HCT116 (cell line): ENCODE results near the gene RBMX. TPM values are rescaled to one million over a fixed set of nuclear protein-coding genes. Genes with fewer than 3 reads are reported as not detected.
"Not testable (repeated sequence)": the region's sequence is repeated elsewhere in the genome, so short reads cannot be mapped to it uniquely, and the experiment has no call there.

Experiments used
- ATAC-seq: fragments of 200-7000 bp; cut with Tn5 transposase; 2 replicates; pipeline ENCODE4 v1.9.1; 2020; ENCODE audit warnings: mild to moderate bottlenecking, moderate library complexity
- BruUV-seq: library from RNA; stranded (reverse); fragments of 400-500 nt; replicated peaks from 2 replicates; lab custom pipeline; 2021; lab: Mats Ljungman, UMichigan
- CTCF ChIA-PET: fragments of 300-600 bp; sonication (Branson Sonifier 250); formaldehyde crosslinking; loops from one replicate; lab custom pipeline; 2021; ENCODE audit warnings: antibody characterized with exemption; lab: Charles Lee
- POLR2A ChIA-PET: fragments of 300-600, 350-600 bp; sonication (Branson Sonifier 250); formaldehyde crosslinking; loops from one replicate; lab custom pipeline; 2021; ENCODE audit warnings: antibody characterized with exemption; lab: Charles Lee
- RAD21 ChIA-PET, 2 experiments: fragments of 300-600 bp; sonication (Branson Sonifier 250); formaldehyde crosslinking; loops; one replicate each; lab custom pipeline; 2023; ENCODE audit warnings: low total read pairs in 2 of 2; ENCODE audit not compliant: uncharacterized antibody in 2 of 2, unreplicated experiment in 2 of 2, low non-redundant PET in 1 of 2; lab: Charles Lee
- DNase-seq: peaks from one replicate; pipeline ENCODE4 v3.0.0-alpha.2; 2010; ENCODE audit warnings: low read depth, low spot score
- H2AFZ ChIP-seq: fragments of 200-600 bp; shearing (Covaris generic), sonication (generic); 2 replicates; pipeline ENCODE4 v1.6.1; 2017; ENCODE audit warnings: low read depth, mixed run types, mixed read lengths, antibody characterized with exemption, low read length; ENCODE audit not compliant: poor library complexity, severe bottlenecking
- H3K27ac ChIP-seq: 2 replicates; pipeline ENCODE4 v1.5.1; 2012; ENCODE audit warnings: low read depth, low read length
- H3K27me3 ChIP-seq: fragments of 200-600 bp; sonication (generic); 2 replicates; pipeline ENCODE4 v1.6.1; 2016; ENCODE audit warnings: mixed run types, low read length, mixed read lengths; ENCODE audit not compliant: insufficient read depth
- H3K36me3 ChIP-seq, 2 experiments: fragments of 200-500 bp in 1 of 2; fragments of 200-600 bp in 1 of 2; sonication (Bioruptor generic) in 1 of 2; sonication (generic) in 1 of 2; 2 replicates each; pipeline versions ENCODE4 v1.5.1 to v1.6.1; 2014 to 2016; ENCODE audit warnings: low read length in 2 of 2, inconsistent platforms in 1 of 2, mixed read lengths in 1 of 2, mixed run types in 1 of 2; ENCODE audit not compliant: insufficient read depth in 2 of 2, control insufficient read depth in 1 of 2
- H3K4me1 ChIP-seq, 2 experiments: fragments of 200-600 bp in 1 of 2; sonication (generic) in 1 of 2; 2 replicates each; pipeline versions ENCODE4 v1.5.1 to v1.6.1; 2012 to 2017; ENCODE audit warnings: low read length in 2 of 2, inconsistent platforms in 1 of 2, mild to moderate bottlenecking in 1 of 2, mixed read lengths in 1 of 2, mixed run types in 1 of 2, moderate library complexity in 1 of 2; ENCODE audit not compliant: insufficient read depth in 2 of 2, control insufficient read depth in 1 of 2
- H3K4me2 ChIP-seq: fragments of 200-600 bp; sonication (generic); 2 replicates; pipeline ENCODE4 v1.6.1; 2017; ENCODE audit warnings: mixed run types, low read length, mixed read lengths
- H3K4me3 ChIP-seq, 2 experiments: fragments of 200-600 bp in 1 of 2; sonication (generic) in 1 of 2; replicated peaks in 1 of 2; 2 replicates each; pipeline ENCODE4 v1.5.1; 2011 to 2016; ENCODE audit warnings: low read length in 2 of 2, control low read depth in 1 of 2, low read depth in 1 of 2, mild to moderate bottlenecking in 1 of 2, mixed read lengths in 1 of 2, mixed run types in 1 of 2
- H3K79me2 ChIP-seq: fragments of 200-600 bp; sonication (generic); 2 replicates; pipeline ENCODE4 v1.6.1; 2017; ENCODE audit warnings: mild to moderate bottlenecking, mixed run types, low read length, moderate library complexity, mixed read lengths; ENCODE audit not compliant: insufficient read depth
- H3K9ac ChIP-seq: fragments of 200-600 bp; sonication (generic); 2 replicates; pipeline ENCODE4 v1.6.1; 2016; ENCODE audit warnings: low read length, mixed read lengths
- H3K9me2 ChIP-seq: fragments of 200-600 bp; sonication (generic), shearing (Covaris generic); 2 replicates; pipeline ENCODE4 v1.6.1; 2017; ENCODE audit warnings: mixed run types, mild to moderate bottlenecking, moderate library complexity; ENCODE audit not compliant: insufficient read depth
- H3K9me3 ChIP-seq, 2 experiments: fragments of 200-500 bp in 1 of 2; fragments of 200-600 bp in 1 of 2; sonication (Bioruptor generic) in 1 of 2; sonication (generic) in 1 of 2; 2 replicates each; pipeline ENCODE4 v1.6.1; 2014 to 2017; ENCODE audit warnings: low read length in 2 of 2, mixed read lengths in 2 of 2, inconsistent platforms in 1 of 2, low read depth in 1 of 2, mild to moderate bottlenecking in 1 of 2, mixed run types in 1 of 2, moderate library complexity in 1 of 2; ENCODE audit not compliant: control insufficient read depth in 1 of 2, insufficient read depth in 1 of 2
- H4K20me1 ChIP-seq: fragments of 200-600 bp; sonication (generic), shearing (Covaris generic); 2 replicates; pipeline ENCODE4 v1.6.1; 2017; ENCODE audit warnings: mixed run types, mild to moderate bottlenecking, moderate library complexity; ENCODE audit not compliant: insufficient read depth
- CTCF ChIP-seq, 3 experiments: fragments of 200-600 bp in 1 of 3; sonication (generic) in 1 of 3; IDR thresholded peaks in 2 of 3; conservative IDR thresholded peaks in 1 of 3; 2 replicates each; pipeline ENCODE4 v1.5.1; 2012 to 2017; ENCODE audit warnings: low read depth in 2 of 3, low read length in 2 of 3, antibody characterized with exemption in 1 of 3, borderline replicate concordance in 1 of 3, control low read depth in 1 of 3, mild to moderate bottlenecking in 1 of 3, mixed read lengths in 1 of 3, mixed run types in 1 of 3, moderate library complexity in 1 of 3; ENCODE audit not compliant: insufficient read depth in 1 of 3
- JUND ChIP-seq: IDR thresholded peaks from 2 replicates; pipeline ENCODE4 v1.6.1; 2012
- RAD21 ChIP-seq: IDR thresholded peaks from 2 replicates; pipeline ENCODE4 v1.6.1; 2012; ENCODE audit warnings: low read depth, mild to moderate bottlenecking
- SIN3A ChIP-seq: IDR thresholded peaks from 2 replicates; pipeline ENCODE4 v1.6.1; 2012; ENCODE audit warnings: low read depth
- SRF ChIP-seq: IDR thresholded peaks from 2 replicates; pipeline ENCODE4 v1.6.1; 2012; ENCODE audit warnings: low read depth
- YY1 ChIP-seq: IDR thresholded peaks from 2 replicates; pipeline ENCODE4 v1.6.1; 2011; ENCODE audit warnings: low read length, low read depth, moderate library complexity, mild to moderate bottlenecking; ENCODE audit not compliant: insufficient replicate concordance; ENCODE audit errors: extremely low read depth
- ZBTB33 ChIP-seq: IDR thresholded peaks from 2 replicates; pipeline ENCODE4 v1.6.1; 2011; ENCODE audit warnings: mild to moderate bottlenecking, low read length, moderate library complexity; ENCODE audit not compliant: insufficient replicate concordance; ENCODE audit errors: extremely low read depth
- ZFX ChIP-seq: fragments of 450-650 bp; IDR thresholded peaks from 2 replicates; pipeline ENCODE4 v1.6.1; 2017
- ZNF274 ChIP-seq: fragments of 200-500 bp; sonication (Bioruptor generic); IDR thresholded peaks from 2 replicates; pipeline ENCODE4 v1.6.1; 2014; ENCODE audit warnings: mild to moderate bottlenecking, low read depth, low read length, inconsistent platforms
- intact Hi-C: fragments of 100-400 bp; cut with micrococcal nuclease; formaldehyde crosslinking; loops from 2 replicates; pipeline ENCODE4 v1.10.0; 2022
- total RNA-seq: library from RNA; stranded (reverse); gene quantifications from one replicate; pipeline ENCODE4 v1.2.1, GENCODE V29; 2021; ENCODE audit not compliant: unreplicated experiment

The RBMX gene
- total RNA-seq, 1 experiment from 2014 or later: 267 TPM

DNA sequence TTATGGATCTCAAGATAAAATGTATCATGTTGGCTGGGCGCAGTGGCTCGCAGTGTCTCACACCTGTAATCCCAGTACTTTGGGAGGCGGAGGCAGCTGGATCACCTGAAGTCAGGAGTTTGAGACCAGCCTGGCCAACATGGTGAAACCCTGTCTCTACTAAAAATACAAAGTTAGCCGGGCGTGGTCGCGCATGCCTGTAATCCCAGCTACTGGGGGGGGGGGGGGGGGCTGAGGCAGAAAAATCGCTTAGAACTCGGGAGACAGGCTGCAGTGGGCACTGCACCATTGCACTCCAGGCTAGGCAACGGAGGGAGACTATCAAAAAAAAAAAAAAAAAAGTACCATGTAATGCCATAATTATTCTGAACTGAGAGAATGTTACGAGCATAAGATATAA lies 2.1 kb downstream of the RBMX start:
- Histone ChIP-seq H3K27me3 (no peaks in the 10 kb centered on the region), H3K4me3 (peak overlapping the region in 1 of 2 experiments; percentile 77; a peak in 1 of 4 replicates), H4K20me1 (peaks cover 7% of the 10 kb centered on the region; the same call in 1 of the 2 replicates), H3K9me2 (no peaks in the 10 kb centered on the region), H3K4me2 (peak overlapping the region; percentile 78), H3K9me3 (no peaks in the 10 kb centered on the region), H3K9ac (no peak overlapping the region), H3K79me2 (peaks cover 63% of the 10 kb centered on the region), H3K4me1 (peaks cover 0 to 10% of the 10 kb centered on the region in 2 experiments; a peak in 1 of 4 replicates), H3K36me3 (peaks cover 25 to 47% of the 10 kb centered on the region in 2 experiments), H3K27ac (no peak overlapping the region), H2AFZ (no peak overlapping the region)
- TF ChIP-seq SRF: no peak
- TF ChIP-seq RAD21: no peak
- TF ChIP-seq ZBTB33: no peak
- no peak for TF ChIP-seq CTCF (IDR thresholded peaks at IDR 0.05 in 2 of 3, conservative IDR thresholded peaks at IDR 0.05 in 1 of 3; ENCODE audit: borderline replicate concordance in 1 of 3, insufficient read depth in 1 of 3, low read depth in 2 of 3, low read length in 2 of 3)
- TF ChIP-seq SIN3A: no peak
- TF ChIP-seq ZFX: no peak
- no peak for TF ChIP-seq ZNF274
- no peak for TF ChIP-seq JUND
- no peak for TF ChIP-seq YY1
- intact Hi-C loops: no loop called here
- ChIA-PET RAD21 (no interaction called here), CTCF (no interaction called here), POLR2A (no interaction called here)
- DNase-seq (no peak), ATAC-seq (no peak)
- no TSS peak for BruUV-seq

GRCh38 chrX:136874114-136874513 lies 6.4 kb downstream of the RBMX start:
- DNase-seq, H3K9me3 ChIP-seq, H3K9ac ChIP-seq, H2AFZ ChIP-seq, intact Hi-C loops, H3K27me3 ChIP-seq, ATAC-seq, H3K4me3 ChIP-seq, H3K9me2 ChIP-seq, H3K4me2 ChIP-seq, POLR2A ChIA-PET, RAD21 ChIA-PET, CTCF ChIA-PET, H3K4me1 ChIP-seq, BruUV-seq, H3K27ac ChIP-seq: not testable (repeated sequence)
- Histone ChIP-seq H3K79me2 (peaks cover 87% of the 10 kb centered on the region), H3K36me3 (peaks cover 33 to 61% of the 10 kb centered on the region in 2 experiments), H4K20me1 (peaks cover 28% of the 10 kb centered on the region; the same call in 1 of the 2 replicates)

- ATAC-seq, H3K4me1 ChIP-seq, H3K27me3 ChIP-seq, BruUV-seq, H2AFZ ChIP-seq, H3K9ac ChIP-seq, H3K4me3 ChIP-seq, DNase-seq, CTCF ChIA-PET, H3K27ac ChIP-seq, H3K4me2 ChIP-seq, H3K9me3 ChIP-seq, RAD21 ChIA-PET, intact Hi-C loops, H3K9me2 ChIP-seq: not testable (repeated sequence)
- POLR2A ChIA-PET: interaction anchor here (2.4 kb wide), 1 partner anchor 7 kb away, joined by 12 read pairs; the partner anchor contains the start of gene RBMX
- peaks cover 34% of the 10 kb centered on the region; the same call in 1 of the 2 replicates for H4K20me1 ChIP-seq
- H3K79me2 ChIP-seq: peaks cover 87% of the 10 kb centered on the region
- H3K36me3 ChIP-seq: peaks cover 30 to 58% of the 10 kb centered on the region in 2 experiments
These were observed 7.3 kb downstream of the RBMX start for GRCh38 chrX:136873210-136873609.
